Measurements from ENCODE around the gene SNAI3. TPM values are rescaled to one million over a fixed set of nuclear protein-coding genes. Genes with fewer than 3 reads are reported as not detected.

SNAI3 gene
- polyA plus RNA-seq, 10 donors: 4.5 to 8.5 (median 6.1) TPM

- DNase-seq: peak in 1 of 3 donors; percentile 53
These were observed 34.9 kb downstream of the SNAI3 start for GRCh38 chr16:88651276-88651988.

- DNase-seq: peak in 1 of 3 donors; percentile 78
These were observed 35.5 kb downstream of the SNAI3 start, which contains the start of gene CYBA for GRCh38 chr16:88650749-88651275. Gene CYBA, minus strand, starts transcription at chr16:88651053. Its CDS starts 40 bp downstream, at chr16:88651013.

- peak in 1 of 3 donors; percentile 75 for DNase-seq
These were observed 36.2 kb downstream of the SNAI3 start for GRCh38 chr16:88649924-88650748.

- no peak for DNase-seq
These were observed 36.9 kb downstream of the SNAI3 start for GRCh38 chr16:88649195-88649923.

GRCh38 chr16:88647178-88648070 is 38.9 kb downstream of the SNAI3 start:
- no peak for DNase-seq

GRCh38 chr16:88646345-88647034 is 39.8 kb downstream of the SNAI3 start:
- no peak for DNase-seq

GRCh38 chr16:88645941-88646340 is 40.4 kb downstream of the SNAI3 start:
- DNase-seq: no peak

- DNase-seq: no peak
These were observed 40.9 kb downstream of the SNAI3 start for GRCh38 chr16:88645455-88645854.

GRCh38 chr16:88643644-88643932 is 42.7 kb downstream of the SNAI3 start:
- DNase-seq: no peak

GRCh38 chr16:88642881-88643643 is 43.2 kb downstream of the SNAI3 start:
- no peak for DNase-seq

- DNase-seq: no peak
These were observed 45.6 kb downstream of the SNAI3 start for GRCh38 chr16:88640498-88641247.

- no peak for DNase-seq
These were observed 46.2 kb downstream of the SNAI3 start for GRCh38 chr16:88640039-88640495.

GRCh38 chr16:88639231-88640038 is 46.9 kb downstream of the SNAI3 start:
- peak in 1 of 3 donors; percentile 48 for DNase-seq

- no peak for DNase-seq
These were observed 47.7 kb downstream of the SNAI3 start, which contains the start of gene IL17C for GRCh38 chr16:88638323-88639230. Gene IL17C, plus strand, starts transcription at chr16:88638572. Its CDS starts 70 bp downstream, at chr16:88638642.

- DNase-seq: no peak
These were observed 49.6 kb downstream of the SNAI3 start for GRCh38 chr16:88636488-88637265.

Data from muscle of back (tissue), 11 donors.